Stimulated activated CD8-positive, alpha-beta memory T cell treated with anti-CD3 and anti-CD28 coated beads, Interleukin-4, amount 100 ng/mL, for 4 hours (primary cell): Measurements from ENCODE around the gene WARS2.

Source experiments
- DNase-seq, 2 donors: peaks; one replicate each; pipeline ENCODE4 v3.0.0-alpha.2; 2020; ENCODE audit warnings: low read depth in 2 of 2, low spot score in 1 of 2

The WARS2 gene

GRCh38 chr1:119000371-119001180 lies 139.9 kb downstream of the WARS2 start:
- no peak for DNase-seq

GRCh38 chr1:118999348-119000071 lies 140.9 kb downstream of the WARS2 start:
- DNase-seq: no peak

GRCh38 chr1:118998171-118998570 lies 142.3 kb downstream of the WARS2 start:
- DNase-seq: no peak

GRCh38 chr1:118997225-118997624 lies 143.2 kb downstream of the WARS2 start:
- no peak for DNase-seq

GRCh38 chr1:118995312-118996016 lies 145.0 kb downstream of the WARS2 start:
- no peak for DNase-seq

- no peak for DNase-seq
Observed at GRCh38 chr1:118993700-118994026, 146.8 kb downstream of the WARS2 start.

- DNase-seq: no peak
Observed at GRCh38 chr1:118992868-118993699, 147.4 kb downstream of the WARS2 start.

- no peak for DNase-seq
Observed at GRCh38 chr1:118992237-118992825, 148.1 kb downstream of the WARS2 start.

GRCh38 chr1:118991448-118991847 lies 149.0 kb downstream of the WARS2 start:
- DNase-seq: no peak

- no peak for DNase-seq
Observed at GRCh38 chr1:118990513-118991152, 149.8 kb downstream of the WARS2 start.

- DNase-seq: no peak
Observed at GRCh38 chr1:118989878-118990378, 150.5 kb downstream of the WARS2 start.

- DNase-seq: no peak
Observed at GRCh38 chr1:118989006-118989815, 151.2 kb downstream of the WARS2 start.

- DNase-seq: no peak
Observed at GRCh38 chr1:118988186-118989005, 152.1 kb downstream of the WARS2 start, which contains the start of gene TBX15. Gene TBX15 (minus strand): TSS chr1:118988343. CDS start chr1:118987795, 548 bp downstream.

GRCh38 chr1:118987468-118988185 lies 152.8 kb downstream of the WARS2 start:
- DNase-seq: no peak

- no peak for DNase-seq
Observed at GRCh38 chr1:118986555-118987467, 153.6 kb downstream of the WARS2 start.
